Endodermal cell (in vitro differentiated cells): Measurements from ENCODE around the gene ADD1. TPM values are rescaled to one million over a fixed set of nuclear protein-coding genes. Genes with fewer than 3 reads are reported as not detected.

Experiments used
- DNase-seq: peaks from one replicate; pipeline ENCODE4 v3.0.0-alpha.2; 2017
- H3K27ac ChIP-seq: 2 replicates; pipeline ENCODE4 v1.5.1; 2013; ENCODE audit warnings: mild to moderate bottlenecking, low read depth, low read length, moderate library complexity
- H3K27me3 ChIP-seq: 2 replicates; pipeline ENCODE4 v1.6.1; 2013; ENCODE audit warnings: mild to moderate bottlenecking, low read length, moderate library complexity; ENCODE audit not compliant: insufficient read depth, control insufficient read depth, poor library complexity, severe bottlenecking
- H3K36me3 ChIP-seq: 2 replicates; pipeline ENCODE4 v1.7.0; 2013; ENCODE audit warnings: mild to moderate bottlenecking, low read length, moderate library complexity; ENCODE audit not compliant: control insufficient read depth, insufficient read depth
- H3K4me1 ChIP-seq: one replicate; pipeline ENCODE4 v1.7.0; 2013; ENCODE audit warnings: low read length; ENCODE audit not compliant: control insufficient read depth, insufficient read depth
- H3K4me3 ChIP-seq: 2 replicates; pipeline ENCODE4 v1.5.1; 2013; ENCODE audit warnings: mild to moderate bottlenecking, low read length, moderate library complexity
- H3K9ac ChIP-seq: 2 replicates; pipeline ENCODE4 v1.6.1; 2013; ENCODE audit warnings: mild to moderate bottlenecking, low read length, moderate library complexity; ENCODE audit not compliant: poor library complexity, severe bottlenecking; ENCODE audit errors: extremely low read depth
- H3K9me3 ChIP-seq: 2 replicates; pipeline ENCODE4 v1.6.1; 2013; ENCODE audit warnings: mild to moderate bottlenecking, low read length, moderate library complexity; ENCODE audit not compliant: control insufficient read depth
- H3K27ac Mint-ChIP-seq: 2 replicates; pipeline ENCODE4 v1.8.0; 2020; ENCODE audit warnings: mixed read lengths
- H3K27me3 Mint-ChIP-seq: 2 replicates; pipeline ENCODE4 v1.8.0; 2021; ENCODE audit warnings: mild to moderate bottlenecking, mixed read lengths; ENCODE audit not compliant: insufficient read depth
- H3K36me3 Mint-ChIP-seq: 2 replicates; pipeline ENCODE4 v1.8.0; 2020; ENCODE audit warnings: low read depth, mixed read lengths
- H3K4me1 Mint-ChIP-seq: 2 replicates; pipeline ENCODE4 v1.8.0; 2020; ENCODE audit warnings: mixed read lengths
- H3K4me3 Mint-ChIP-seq: 2 replicates; pipeline ENCODE4 v1.8.0; 2020; ENCODE audit warnings: mild to moderate bottlenecking, moderate library complexity, mixed read lengths
- H3K9me3 Mint-ChIP-seq: 2 replicates; pipeline ENCODE4 v1.8.0; 2020; ENCODE audit warnings: mild to moderate bottlenecking, mixed read lengths
- CTCF ChIP-seq: fragments of 200-600 bp; sonication (generic); conservative IDR thresholded peaks from 2 replicates; pipeline ENCODE4 v1.5.0; 2021; ENCODE audit warnings: antibody characterized with exemption, mild to moderate bottlenecking
- WGBS, 2 experiments: methylation state at CpG; one replicate each; pipeline versions ENCODE4 v1.1.5 to v1.1.7; 2013; ENCODE audit warnings: missing lambda C conversion rate in 2 of 2, mixed read lengths in 1 of 2; ENCODE audit not compliant: insufficient coverage in 1 of 2, insufficient read length in 1 of 2; 5-methylcytosine and 5-hydroxymethylcytosine counted together
- long read RNA-seq, 4 experiments: library from polyadenylated mRNA in 2 of 4; library from RNA in 1 of 4; library from capped mRNA in 1 of 4; stranded (forward) in 3 of 4; unstranded in 1 of 4; transcript quantifications; one replicate each; pipeline ENCODE4 v2.0.0, GENCODE V29; 2020 to 2021; ENCODE audit warnings: inconsistent platforms in 1 of 4
- polyA plus RNA-seq, 2 experiments: library from polyadenylated mRNA; stranded (reverse); fragments of 50-300 nt; gene quantifications; one replicate each; pipeline ENCODE4 v1.2.3, GENCODE V29; 2013
- total RNA-seq, 2 donors: library from RNA; stranded (reverse); fragmentation: NEBNext Ultra II Directional in 1 of 2; extraction: Animal tissue kit (Norgen Biotek cat#: 25700) in 1 of 2; gene quantifications; 2 replicates in 1 of 2; 3 replicates in 1 of 2; pipeline ENCODE4 v1.2.1, GENCODE V29; 2021

The ADD1 gene, protein sequence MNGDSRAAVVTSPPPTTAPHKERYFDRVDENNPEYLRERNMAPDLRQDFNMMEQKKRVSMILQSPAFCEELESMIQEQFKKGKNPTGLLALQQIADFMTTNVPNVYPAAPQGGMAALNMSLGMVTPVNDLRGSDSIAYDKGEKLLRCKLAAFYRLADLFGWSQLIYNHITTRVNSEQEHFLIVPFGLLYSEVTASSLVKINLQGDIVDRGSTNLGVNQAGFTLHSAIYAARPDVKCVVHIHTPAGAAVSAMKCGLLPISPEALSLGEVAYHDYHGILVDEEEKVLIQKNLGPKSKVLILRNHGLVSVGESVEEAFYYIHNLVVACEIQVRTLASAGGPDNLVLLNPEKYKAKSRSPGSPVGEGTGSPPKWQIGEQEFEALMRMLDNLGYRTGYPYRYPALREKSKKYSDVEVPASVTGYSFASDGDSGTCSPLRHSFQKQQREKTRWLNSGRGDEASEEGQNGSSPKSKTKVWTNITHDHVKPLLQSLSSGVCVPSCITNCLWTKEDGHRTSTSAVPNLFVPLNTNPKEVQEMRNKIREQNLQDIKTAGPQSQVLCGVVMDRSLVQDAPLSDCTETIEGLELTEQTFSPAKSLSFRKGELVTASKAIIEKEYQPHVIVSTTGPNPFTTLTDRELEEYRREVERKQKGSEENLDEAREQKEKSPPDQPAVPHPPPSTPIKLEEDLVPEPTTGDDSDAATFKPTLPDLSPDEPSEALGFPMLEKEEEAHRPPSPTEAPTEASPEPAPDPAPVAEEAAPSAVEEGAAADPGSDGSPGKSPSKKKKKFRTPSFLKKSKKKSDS
- 100 to 1,000 TPM; 231 to 257 TPM for total RNA-seq
- 244 TPM for polyA plus RNA-seq (2013, experiment 1 of 2)
- 230 TPM for polyA plus RNA-seq (2013, experiment 2 of 2)
- long read RNA-seq, experiment 1, full-length matches to known transcripts: 4 of 76 reads
- long read RNA-seq, experiment 1, partial matches to known transcripts: 20 of 76 reads
- long read RNA-seq, experiment 1, other reads (novel, unspliced or antisense): 52 of 76 reads
- long read RNA-seq, experiment 2, full-length matches to known transcripts: 69 of 570 reads
- long read RNA-seq, experiment 2, partial matches to known transcripts: 42 of 570 reads
- long read RNA-seq, experiment 2, other reads (novel, unspliced or antisense): 459 of 570 reads
- long read RNA-seq, experiment 3, full-length matches to known transcripts: 47 of 571 reads
- long read RNA-seq, experiment 3, partial matches to known transcripts: 78 of 571 reads
- long read RNA-seq, experiment 3, other reads (novel, unspliced or antisense): 446 of 571 reads
- long read RNA-seq, experiment 4, full-length matches to known transcripts: 14 of 44 reads
- long read RNA-seq, experiment 4, partial matches to known transcripts: 18 of 44 reads
- long read RNA-seq, experiment 4, other reads (novel, unspliced or antisense): 12 of 44 reads

- H3K27me3 Mint-ChIP-seq: no peaks in the 10 kb centered on the region
- TF ChIP-seq CTCF: no peak
- peak within 1 kb of the TSS; percentile 91 for H3K27ac Mint-ChIP-seq
- H3K4me1 Mint-ChIP-seq: peaks cover 28% of the 10 kb centered on the region
- peaks cover 10% of the 10 kb centered on the region for H3K9me3 ChIP-seq
- no peaks in the 10 kb centered on the region for H3K36me3 ChIP-seq
- H3K9ac ChIP-seq: peak within 1 kb of the TSS; percentile 79
- peak; percentile 99 for DNase-seq
- peaks cover 3% of the 10 kb centered on the region for H3K36me3 Mint-ChIP-seq
- peak within 1 kb of the TSS; percentile 82 for H3K4me3 Mint-ChIP-seq
- peaks cover 2% of the 10 kb centered on the region for H3K4me1 ChIP-seq
- peak within 1 kb of the TSS; percentile 78 for H3K27ac ChIP-seq
- 0% methylated on average over 23 to 65 of the region's 65 CpGs for WGBS, 2 experiments
- H3K27me3 ChIP-seq: no peaks in the 10 kb centered on the region
- H3K9me3 Mint-ChIP-seq: peaks cover 10% of the 10 kb centered on the region
- H3K4me3 ChIP-seq: peak within 1 kb of the TSS; percentile 100
These were observed at the start of gene ADD1 for GRCh38 chr4:2843263-2843940. ADD1 (plus strand) TSS chr4:2843844; CDS start chr4:2875916, 32,072 bp downstream.

GRCh38 chr4:2794486-2795299 lies 49.0 kb upstream of the ADD1 start:
- no peak overlapping the region for H3K4me3 ChIP-seq
- no peaks in the 10 kb centered on the region for H3K36me3 Mint-ChIP-seq
- H3K4me3 Mint-ChIP-seq: no peak overlapping the region
- H3K9me3 ChIP-seq: no peaks in the 10 kb centered on the region
- peak; percentile 44 for DNase-seq
- peaks cover 5% of the 10 kb centered on the region for H3K4me1 ChIP-seq
- no peaks in the 10 kb centered on the region for H3K9me3 Mint-ChIP-seq
- H3K27ac Mint-ChIP-seq: no peak overlapping the region
- peaks cover 32% of the 10 kb centered on the region for H3K27me3 Mint-ChIP-seq
- H3K9ac ChIP-seq: no peak overlapping the region
- peaks cover 6% of the 10 kb centered on the region for H3K4me1 Mint-ChIP-seq
- H3K36me3 ChIP-seq: no peaks in the 10 kb centered on the region
- 85 to 90% methylated on average over 4 to 11 of the region's 11 CpGs for WGBS, 2 experiments
- no peak overlapping the region for H3K27ac ChIP-seq
- no peak for TF ChIP-seq CTCF
- peaks cover 15% of the 10 kb centered on the region for H3K27me3 ChIP-seq
